GM19099 (cell line): ENCODE measurements around the gene GAPDH.

ENCODE experiments used
- POLR2A ChIP-seq: IDR thresholded peaks from 3 replicates; pipeline ENCODE4 v1.6.1; 2011; ENCODE audit warnings: low read depth; ENCODE audit not compliant: insufficient read length; ENCODE audit errors: extremely low read depth

Gene GAPDH

DNA sequence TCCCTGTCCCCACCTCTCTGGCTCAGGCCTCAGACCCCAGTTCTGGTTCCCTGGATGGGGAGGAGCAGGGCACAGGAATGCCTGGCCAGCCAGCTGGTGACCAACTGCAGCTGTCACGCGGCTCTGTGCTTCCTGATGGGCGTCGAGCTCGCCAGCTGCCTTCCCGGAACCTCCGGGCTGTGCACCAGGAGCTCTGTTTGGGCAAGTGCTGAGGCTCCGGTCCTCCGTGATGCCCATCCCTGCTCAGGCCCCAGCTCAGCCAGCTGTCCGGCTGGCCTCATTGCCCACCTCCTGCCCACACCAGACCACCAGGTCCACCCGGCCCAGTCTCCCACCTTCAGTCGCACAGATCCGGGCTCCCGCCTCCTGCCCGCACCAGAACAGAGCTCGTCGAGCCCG lies 16.7 kb downstream of the GAPDH start:
- no peak for TF ChIP-seq POLR2A

- TF ChIP-seq POLR2A = no peak
Measured at GRCh38 chr12:6551496-6552139, 17.3 kb downstream of the GAPDH start.

- TF ChIP-seq POLR2A = no peak
Measured at GRCh38 chr12:6552140-6552551, 17.8 kb downstream of the GAPDH start.

- TF ChIP-seq POLR2A = no peak
Measured at GRCh38 chr12:6553051-6553868, 18.9 kb downstream of the GAPDH start.

- TF ChIP-seq POLR2A = no peak
Measured at GRCh38 chr12:6554168-6555017, 20.1 kb downstream of the GAPDH start.

DNA sequence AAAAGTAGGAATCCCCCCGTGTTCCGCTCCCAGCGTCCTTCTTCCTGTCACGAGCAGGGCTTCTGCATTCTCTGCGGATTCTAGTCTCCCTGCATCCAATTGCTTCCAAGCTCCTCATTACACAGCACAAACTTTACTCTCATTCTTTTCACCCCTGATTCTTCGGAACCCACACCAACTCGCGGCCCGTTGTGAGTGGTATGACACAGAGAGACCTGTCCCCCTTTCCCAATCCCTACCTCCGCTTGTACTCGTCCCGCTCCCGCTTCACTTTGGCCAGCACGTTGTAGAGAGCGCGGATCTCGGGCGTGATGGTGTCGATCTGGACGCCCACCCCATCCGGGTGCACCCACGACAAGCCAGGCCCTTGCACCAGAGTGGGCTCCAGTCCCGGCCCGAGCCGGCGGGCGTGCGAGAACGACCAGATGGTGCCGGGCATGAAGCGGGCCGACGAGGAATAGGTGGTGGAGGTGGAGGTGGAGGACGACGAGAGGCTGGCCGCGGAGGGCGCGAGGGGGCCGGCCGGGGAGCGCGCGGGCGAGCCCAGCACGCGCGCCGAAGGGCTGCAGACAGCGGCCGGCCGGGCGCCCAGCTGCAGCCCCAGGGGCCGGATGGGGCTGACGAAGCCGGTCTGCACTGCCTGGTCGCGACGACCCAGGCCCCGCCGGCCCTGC lies 20.8 kb downstream of the GAPDH start:
- TF ChIP-seq POLR2A = no peak

GRCh38 chr12:6556857-6557256 lies 22.5 kb downstream of the GAPDH start:
- peak; percentile 19 for TF ChIP-seq POLR2A

DNA sequence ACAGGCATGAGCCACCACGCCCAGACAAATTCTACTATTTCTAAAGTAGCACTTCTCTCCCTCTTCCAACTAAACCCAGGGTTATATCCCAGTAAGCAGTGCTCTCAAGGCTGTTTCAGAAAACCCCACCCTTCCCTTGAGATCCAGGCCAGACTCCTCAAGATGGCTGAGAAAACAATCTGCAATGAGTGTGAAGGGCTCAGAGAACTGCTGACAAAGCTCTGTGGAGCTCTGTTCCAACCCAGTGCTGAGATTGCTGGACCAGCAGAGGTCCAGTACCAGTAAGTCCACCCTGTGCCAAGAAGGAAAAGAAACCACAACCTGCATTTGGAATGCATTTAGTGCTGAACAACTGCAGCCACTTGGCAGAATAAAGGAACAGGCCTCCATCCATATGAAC lies 25.2 kb downstream of the GAPDH start:
- no peak for TF ChIP-seq POLR2A

DNA sequence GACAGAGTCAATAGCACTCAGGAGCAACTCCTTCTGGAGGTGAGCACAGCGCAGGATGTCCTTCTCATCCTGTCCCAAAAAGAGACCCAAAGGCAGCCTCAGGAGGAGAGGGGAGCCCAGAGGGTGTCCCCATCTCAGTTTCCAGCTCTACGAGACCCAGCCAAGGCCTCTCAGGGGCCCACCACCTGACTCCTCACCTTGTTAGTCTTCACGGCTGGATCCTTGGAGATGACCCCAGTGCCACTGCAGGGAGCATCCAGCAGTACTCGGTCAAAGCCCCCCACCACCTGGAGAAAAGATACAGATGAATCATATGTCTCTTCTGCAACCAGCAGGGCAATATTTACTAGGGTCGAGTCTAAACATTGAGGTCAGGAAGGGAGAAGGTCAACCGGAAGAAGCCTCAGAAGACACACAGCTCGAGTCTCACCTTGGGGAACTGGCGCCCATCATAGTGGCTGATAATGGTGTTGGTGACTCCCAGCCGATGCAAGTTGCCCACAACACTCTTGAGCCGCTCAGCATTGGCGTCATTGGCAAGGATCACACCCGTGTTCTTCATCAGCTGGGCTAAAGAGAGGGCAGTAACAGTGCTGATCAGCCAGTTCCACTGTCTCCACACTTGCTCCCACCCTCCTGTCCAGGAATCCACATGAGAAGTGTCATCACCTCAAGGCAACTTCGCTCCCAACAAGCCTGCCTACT lies 26.3 kb downstream of the GAPDH start:
- TF ChIP-seq POLR2A = no peak

DNA sequence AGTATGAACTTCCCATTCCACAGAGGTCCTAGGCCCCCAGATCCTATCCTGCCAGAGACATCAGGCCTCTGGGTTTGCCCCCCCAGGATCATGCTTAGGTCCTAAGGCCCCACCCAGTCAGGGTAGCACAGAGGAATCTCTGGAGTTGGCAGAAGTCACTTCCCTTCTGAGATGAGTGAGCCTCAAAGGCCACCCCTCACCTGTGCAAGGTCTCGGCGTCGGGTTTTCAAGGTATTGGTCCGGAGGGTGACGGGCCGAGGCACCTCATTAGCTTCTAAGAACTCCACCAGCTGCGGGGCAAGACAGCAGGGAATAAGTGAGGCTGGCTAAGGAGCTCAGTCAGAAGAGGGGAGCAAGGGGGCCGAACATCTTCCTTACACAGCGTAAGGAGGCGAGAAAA lies 28.6 kb downstream of the GAPDH start:
- TF ChIP-seq POLR2A = no peak

GRCh38 chr12:6563448-6564050 lies 29.2 kb downstream of the GAPDH start:
- no peak for TF ChIP-seq POLR2A

DNA sequence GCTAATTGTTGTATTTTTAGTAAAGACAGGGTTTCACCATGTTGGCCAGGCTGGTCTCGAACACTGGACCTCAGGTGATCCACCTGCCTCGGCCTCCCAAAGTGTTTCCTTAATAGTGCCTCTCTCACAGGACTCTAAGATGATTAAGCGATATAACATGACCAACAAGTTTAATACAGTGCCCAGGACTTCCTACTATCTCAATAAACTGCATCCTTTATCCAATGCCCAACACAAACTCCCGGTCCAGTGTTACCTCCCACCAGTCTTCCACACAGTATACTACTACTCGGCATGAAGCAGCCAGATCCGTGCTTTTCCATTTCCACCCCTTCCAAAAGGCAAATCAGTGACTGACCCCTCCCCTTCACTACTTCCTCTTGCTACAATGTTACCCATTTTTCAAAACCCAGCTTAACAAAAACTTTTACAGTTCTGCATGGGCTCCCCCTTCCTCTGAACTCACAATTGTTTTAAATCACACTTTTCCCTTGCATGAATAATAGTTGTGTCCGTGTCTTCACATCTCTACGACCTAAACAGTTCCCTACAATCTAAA lies 32.9 kb downstream of the GAPDH start:
- TF ChIP-seq POLR2A = no peak

DNA sequence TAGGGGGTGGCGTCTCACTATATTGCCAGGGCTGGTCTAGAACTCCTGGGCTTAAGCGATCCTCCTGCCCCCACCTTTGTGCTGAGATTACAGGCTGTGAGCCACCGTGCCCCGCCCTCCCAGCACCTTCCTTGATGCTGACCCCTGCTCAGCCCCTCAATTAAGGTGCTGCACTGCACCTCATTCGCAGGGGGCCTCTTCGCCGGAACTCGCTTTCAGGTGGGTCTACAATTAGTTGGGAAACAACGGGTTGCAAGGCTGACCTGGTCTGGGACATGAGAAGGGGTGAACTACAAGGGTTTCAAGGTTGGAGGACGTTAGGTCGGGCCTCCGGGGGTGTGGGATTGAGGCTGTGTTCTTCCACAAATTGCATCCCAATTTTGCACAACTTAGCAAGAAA lies 35.0 kb downstream of the GAPDH start:
- no peak for TF ChIP-seq POLR2A

- TF ChIP-seq POLR2A = no peak
Measured at GRCh38 chr12:6569786-6570185, 35.5 kb downstream of the GAPDH start.
